CD8-positive, alpha-beta memory T cell (primary cell): ENCODE measurements around the gene REV3L. TPM values are rescaled to one million over a fixed set of nuclear protein-coding genes. Genes with fewer than 3 reads are reported as not detected.
A peak's percentile ranks its signal among the peaks of the same experiment; 100 is the strongest.
"Not testable (repeated sequence)": the region's sequence is repeated elsewhere in the genome, so short reads cannot be mapped to it uniquely, and the experiment has no call there.

Source experiments
- CTCF ChIA-PET: fragments of 350-600 bp; sonication (Branson Sonifier 250); formaldehyde crosslinking; loops from one replicate; lab custom pipeline; 2021; ENCODE audit warnings: antibody characterized with exemption; lab: Charles Lee
- POLR2A ChIA-PET: fragments of 350-600 bp; sonication (Branson Sonifier 250); formaldehyde crosslinking; loops from one replicate; lab custom pipeline; 2021; ENCODE audit warnings: antibody characterized with exemption; lab: Charles Lee
- DNase-seq, 5 donors: peaks; one replicate each; pipeline versions ENCODE4 v3.0.0 to v3.0.0-alpha.2; 2020 to 2022; ENCODE audit warnings: mixed read lengths in 1 of 5
- H3K27ac ChIP-seq: one replicate; pipeline ENCODE4 v1.7.0; 2013; ENCODE audit warnings: low read depth, mild to moderate bottlenecking, low read length, moderate library complexity
- H3K27me3 ChIP-seq: 2 replicates; pipeline ENCODE4 v1.7.0; 2013; ENCODE audit warnings: low read length, mild to moderate bottlenecking; ENCODE audit not compliant: insufficient read depth, poor library complexity, severe bottlenecking
- H3K36me3 ChIP-seq: 2 replicates; pipeline ENCODE4 v1.7.0; 2013; ENCODE audit warnings: mild to moderate bottlenecking, low read length, moderate library complexity; ENCODE audit not compliant: insufficient read depth
- H3K4me1 ChIP-seq: 2 replicates; pipeline ENCODE4 v1.7.0; 2013; ENCODE audit warnings: mild to moderate bottlenecking, low read length, moderate library complexity; ENCODE audit not compliant: insufficient read depth
- H3K4me3 ChIP-seq: 2 replicates; pipeline ENCODE4 v1.7.0; 2013; ENCODE audit warnings: mild to moderate bottlenecking, low read length
- H3K9me3 ChIP-seq: 2 replicates; pipeline ENCODE4 v1.7.0; 2013; ENCODE audit warnings: mild to moderate bottlenecking, low read length
- H3K27ac Mint-ChIP-seq, 8 donors: one replicate each; pipeline ENCODE4 v1.8.0; 2020 to 2021; ENCODE audit warnings: mixed read lengths in 8 of 8, mild to moderate bottlenecking in 6 of 8, inconsistent platforms in 3 of 8, moderate library complexity in 3 of 8
- H3K27me3 Mint-ChIP-seq, 2 donors: one replicate each; pipeline ENCODE4 v1.8.0; 2020 to 2021; ENCODE audit warnings: mixed read lengths in 2 of 2, mild to moderate bottlenecking in 1 of 2, moderate library complexity in 1 of 2
- H3K36me3 Mint-ChIP-seq, 3 donors: one replicate each; pipeline ENCODE4 v1.8.0; 2020 to 2021; ENCODE audit warnings: mixed read lengths in 3 of 3, inconsistent platforms in 1 of 3, mild to moderate bottlenecking in 1 of 3
- H3K4me1 Mint-ChIP-seq, 3 donors: one replicate each; pipeline ENCODE4 v1.8.0; 2020 to 2021; ENCODE audit warnings: mixed read lengths in 3 of 3, inconsistent platforms in 1 of 3, mild to moderate bottlenecking in 1 of 3
- H3K4me3 Mint-ChIP-seq, 7 donors: one replicate each; pipeline ENCODE4 v1.8.0; 2020 to 2021; ENCODE audit warnings: mixed read lengths in 7 of 7, mild to moderate bottlenecking in 6 of 7, moderate library complexity in 4 of 7, inconsistent platforms in 2 of 7
- H3K9me3 Mint-ChIP-seq, 5 donors: one replicate each; pipeline ENCODE4 v1.8.0; 2020 to 2022; ENCODE audit warnings: mixed read lengths in 5 of 5, mild to moderate bottlenecking in 3 of 5, moderate library complexity in 2 of 5, inconsistent platforms in 1 of 5
- polyA plus RNA-seq: library from polyadenylated mRNA; unstranded; fragments of 300-500 nt; fragmentation: Illumina TruSeq; gene quantifications from one replicate; pipeline ENCODE4 v1.2.3, GENCODE V29; 2021
- total RNA-seq, 2 experiments: library from RNA; stranded (reverse); gene quantifications; one replicate each; pipeline ENCODE4 v1.2.3, GENCODE V29; 2021

REV3L gene
- total and polyA plus RNA-seq, 3 experiments from 2014 or later: 16.5 to 27.0 (median 20.8) TPM

DNA sequence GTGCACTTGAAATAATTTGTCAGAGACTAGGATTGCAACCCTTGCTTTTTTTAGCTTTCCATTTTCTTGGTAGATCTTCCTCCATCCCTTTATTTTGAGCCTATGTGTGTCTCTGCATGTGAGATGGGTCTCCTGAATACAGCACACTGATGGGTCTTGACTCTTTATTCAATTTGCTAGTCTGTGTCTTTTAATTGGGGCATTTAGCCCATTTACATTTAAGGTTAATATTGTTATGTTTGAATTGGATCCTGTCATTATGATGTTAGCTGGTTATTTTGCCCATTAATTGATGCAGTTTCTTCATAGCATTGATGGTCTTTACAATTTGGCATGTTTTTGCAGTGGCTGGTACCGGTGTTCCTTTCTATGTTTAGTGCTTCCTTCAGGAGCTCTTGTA is 22.5 kb upstream of the REV3L start:
- H3K9me3 Mint-ChIP-seq, H3K36me3 Mint-ChIP-seq, H3K4me1 Mint-ChIP-seq, H3K27ac ChIP-seq, H3K27me3 ChIP-seq, H3K4me1 ChIP-seq, H3K4me3 Mint-ChIP-seq, H3K4me3 ChIP-seq, H3K36me3 ChIP-seq, CTCF ChIA-PET, H3K9me3 ChIP-seq, H3K27me3 Mint-ChIP-seq, DNase-seq, H3K27ac Mint-ChIP-seq, POLR2A ChIA-PET: not testable (repeated sequence)

DNA sequence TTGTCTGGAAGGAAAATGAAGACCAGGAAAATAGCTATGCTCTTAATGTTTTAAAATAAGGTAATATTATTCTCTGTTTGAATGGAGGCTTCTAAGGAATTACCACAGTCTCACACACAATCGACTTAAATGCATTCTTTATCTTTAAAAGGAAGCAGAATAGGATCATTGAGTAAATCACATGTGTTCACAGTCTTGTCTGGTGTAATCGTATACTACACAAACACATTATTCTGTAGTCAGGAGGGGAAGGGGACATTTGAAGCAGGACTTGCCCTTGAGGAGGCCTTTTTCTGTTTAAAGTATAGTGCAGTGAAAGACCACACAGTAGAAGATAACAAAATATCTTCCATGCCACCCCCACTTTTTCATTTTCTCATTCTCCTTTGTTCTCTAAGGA is 20.6 kb upstream of the REV3L start:
- Histone ChIP-seq H3K9me3 (no peaks in the 10 kb centered on the region), H3K4me1 (no peaks in the 10 kb centered on the region), H3K27me3 (no peaks in the 10 kb centered on the region), H3K4me3 (no peak overlapping the region), H3K36me3 (no peaks in the 10 kb centered on the region), H3K27ac (no peak overlapping the region)
- CTCF ChIA-PET: no interaction called here
- peaks cover 0 to 4% (median 0%) of the 10 kb centered on the region in 5 donors for H3K9me3 Mint-ChIP-seq
- peaks cover 0 to 18% (median 1%) of the 10 kb centered on the region in 3 donors for H3K4me1 Mint-ChIP-seq
- POLR2A ChIA-PET: no interaction called here
- no peak overlapping the region for H3K27ac Mint-ChIP-seq
- DNase-seq: no peak
- H3K27me3 Mint-ChIP-seq: no peaks in the 10 kb centered on the region
- H3K4me3 Mint-ChIP-seq: no peak overlapping the region
- peaks cover 4 to 11% (median 5%) of the 10 kb centered on the region in 3 donors for H3K36me3 Mint-ChIP-seq

DNA sequence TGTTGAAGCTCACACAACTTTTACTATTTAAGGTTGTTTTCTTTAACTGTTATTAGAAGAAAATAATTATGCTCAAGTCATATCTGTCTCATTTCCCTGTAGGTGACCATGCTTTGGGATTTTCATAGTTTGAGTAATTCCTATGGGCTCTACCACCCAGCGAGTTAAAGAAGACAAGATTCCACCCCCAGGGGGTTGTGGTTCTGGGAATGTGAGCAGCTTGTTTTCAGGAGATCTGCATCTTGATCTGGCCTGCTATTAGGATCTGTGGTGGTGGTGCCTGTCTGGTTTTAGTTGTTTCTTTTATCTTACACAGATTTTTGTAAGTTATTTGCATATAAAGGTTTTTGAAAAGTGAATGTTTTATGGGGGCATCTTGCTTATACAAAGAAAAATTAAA is 20.2 kb upstream of the REV3L start:
- no peaks in the 10 kb centered on the region for H3K27me3 Mint-ChIP-seq
- H3K4me3 Mint-ChIP-seq: no peak overlapping the region
- CTCF ChIA-PET: no interaction called here
- H3K36me3 ChIP-seq: no peaks in the 10 kb centered on the region
- POLR2A ChIA-PET: no interaction called here
- H3K27ac Mint-ChIP-seq: no peak overlapping the region
- no peak for DNase-seq
- H3K4me1 ChIP-seq: no peaks in the 10 kb centered on the region
- H3K9me3 ChIP-seq: no peaks in the 10 kb centered on the region
- H3K27me3 ChIP-seq: no peaks in the 10 kb centered on the region
- H3K4me3 ChIP-seq: no peak overlapping the region
- no peak overlapping the region for H3K27ac ChIP-seq
- H3K9me3 Mint-ChIP-seq: peaks cover 0 to 4% (median 0%) of the 10 kb centered on the region in 5 donors
- peaks cover 0 to 20% (median 1%) of the 10 kb centered on the region in 3 donors for H3K4me1 Mint-ChIP-seq
- H3K36me3 Mint-ChIP-seq: peaks cover 4 to 11% (median 5%) of the 10 kb centered on the region in 3 donors

DNA sequence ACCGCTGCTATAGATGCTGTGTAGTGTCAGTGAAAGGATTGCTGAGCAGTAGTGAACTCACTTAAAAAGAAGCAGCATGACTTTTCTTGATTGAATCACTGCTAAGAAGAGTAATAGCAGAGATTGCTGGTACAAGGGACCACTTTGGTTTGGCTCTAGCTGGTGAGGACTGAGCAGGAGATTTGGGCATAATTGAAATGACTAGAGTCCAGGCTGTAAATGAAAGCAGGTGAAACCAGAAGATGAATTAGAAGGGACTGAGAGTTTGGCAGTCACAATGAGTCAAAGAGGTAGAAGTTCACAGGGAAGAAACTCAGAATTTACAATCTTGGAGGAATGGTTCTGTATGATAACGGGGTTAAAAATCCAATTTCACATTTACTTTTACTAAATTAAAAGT is 19.1 kb upstream of the REV3L start:
- ChIA-PET POLR2A (no interaction called here), CTCF (no interaction called here)
- Histone ChIP-seq H3K27ac (no peak overlapping the region), H3K4me1 (no peaks in the 10 kb centered on the region), H3K4me3 (no peak overlapping the region), H3K27me3 (no peaks in the 10 kb centered on the region), H3K9me3 (no peaks in the 10 kb centered on the region), H3K36me3 (no peaks in the 10 kb centered on the region)
- Mint-ChIP-seq H3K36me3 (peaks cover 5 to 11% (median 5%) of the 10 kb centered on the region in 3 donors), H3K27me3 (no peaks in the 10 kb centered on the region), H3K4me1 (peaks cover 0 to 20% (median 1%) of the 10 kb centered on the region in 3 donors), H3K4me3 (no peak overlapping the region), H3K27ac (peak overlapping the region in 2 of 8 donors; percentile 3 to 7), H3K9me3 (peaks cover 0 to 4% (median 0%) of the 10 kb centered on the region in 5 donors)
- no peak for DNase-seq

DNA sequence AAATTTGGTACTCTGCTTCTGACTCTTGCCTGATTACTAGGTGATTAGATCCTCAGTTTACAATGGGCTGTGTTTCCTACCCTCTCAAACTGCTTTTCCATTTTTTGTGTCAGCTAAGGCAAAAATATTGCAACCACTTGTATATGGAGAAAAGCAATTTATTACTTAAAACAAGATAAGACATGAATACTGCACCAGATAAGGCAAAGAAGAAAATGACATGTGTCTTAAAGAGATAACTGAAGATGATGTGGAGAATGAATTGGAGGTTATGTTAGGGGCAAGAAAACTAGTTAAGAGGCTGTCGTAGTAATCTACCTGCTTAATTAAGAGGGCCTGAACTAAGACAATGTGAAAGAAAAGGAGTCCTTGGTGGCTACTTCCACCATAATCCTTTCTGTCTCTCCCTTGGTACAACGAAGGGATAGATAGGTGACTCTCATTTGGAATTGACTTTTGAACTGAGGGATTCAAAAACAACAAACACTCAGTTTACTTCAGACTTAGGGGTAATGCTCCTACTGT is 16.3 kb upstream of the REV3L start:
- DNase-seq: no peak
- H3K9me3 Mint-ChIP-seq: no peaks in the 10 kb centered on the region
- ChIA-PET POLR2A (no interaction called here), CTCF (interaction anchor here (1.0 kb wide), 1 partner anchor 240 kb away, joined by 3 read pairs; a partner anchor contains a TSS)
- no peaks in the 10 kb centered on the region for H3K27me3 Mint-ChIP-seq
- H3K9me3 ChIP-seq: no peaks in the 10 kb centered on the region
- H3K4me3 Mint-ChIP-seq: no peak overlapping the region
- peaks cover 0 to 11% (median 3%) of the 10 kb centered on the region in 3 donors for H3K36me3 Mint-ChIP-seq
- H3K27ac ChIP-seq: no peak overlapping the region
- no peaks in the 10 kb centered on the region for H3K36me3 ChIP-seq
- H3K27me3 ChIP-seq: no peaks in the 10 kb centered on the region
- no peak overlapping the region for H3K27ac Mint-ChIP-seq
- no peaks in the 10 kb centered on the region for H3K4me1 ChIP-seq
- H3K4me3 ChIP-seq: no peak overlapping the region
- peaks cover 0 to 19% (median 1%) of the 10 kb centered on the region in 3 donors for H3K4me1 Mint-ChIP-seq

DNA sequence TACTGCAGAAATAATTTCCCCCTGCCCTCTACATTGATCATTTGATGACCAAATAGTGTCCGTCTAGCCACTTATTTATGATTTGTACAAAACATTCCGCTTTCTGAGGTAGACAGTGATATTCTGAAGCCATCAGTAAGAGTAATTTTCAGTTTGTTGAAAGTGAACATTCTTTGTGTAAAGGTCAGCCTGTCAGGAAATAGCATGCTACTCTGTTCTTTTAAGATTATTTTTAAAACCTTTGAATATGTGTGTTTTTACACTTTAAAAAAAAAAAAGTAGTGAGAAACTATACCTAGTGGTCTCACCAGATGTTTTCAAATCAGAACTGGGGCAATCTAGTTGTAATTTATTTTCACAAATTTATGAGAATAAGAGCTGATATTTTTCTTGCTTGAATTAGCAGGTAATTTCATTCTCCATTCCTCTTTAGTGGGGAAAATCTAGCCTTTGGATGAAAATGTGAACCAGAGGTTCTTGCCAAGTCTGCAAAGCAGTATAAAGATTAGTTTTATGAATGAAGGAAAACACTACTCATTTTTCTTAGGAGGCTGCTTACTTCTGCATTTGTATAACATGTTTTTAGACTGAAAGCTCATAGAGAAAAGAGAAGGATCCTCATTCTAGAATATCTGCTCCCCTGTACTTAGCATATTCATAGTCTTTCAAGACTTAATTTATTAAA is 12.1 kb upstream of the REV3L start:
- POLR2A ChIA-PET: no interaction called here
- CTCF ChIA-PET: no interaction called here
- Mint-ChIP-seq H3K4me3 (no peak overlapping the region), H3K27ac (no peak overlapping the region), H3K9me3 (no peaks in the 10 kb centered on the region), H3K4me1 (peaks cover 1 to 23% (median 4%) of the 10 kb centered on the region in 3 donors), H3K36me3 (peaks cover 0 to 4% (median 4%) of the 10 kb centered on the region in 3 donors), H3K27me3 (no peaks in the 10 kb centered on the region)
- DNase-seq: no peak
- H3K36me3 ChIP-seq: no peaks in the 10 kb centered on the region
- no peaks in the 10 kb centered on the region for H3K27me3 ChIP-seq
- no peaks in the 10 kb centered on the region for H3K9me3 ChIP-seq
- no peak overlapping the region for H3K4me3 ChIP-seq
- H3K27ac ChIP-seq: no peak overlapping the region
- no peaks in the 10 kb centered on the region for H3K4me1 ChIP-seq

DNA sequence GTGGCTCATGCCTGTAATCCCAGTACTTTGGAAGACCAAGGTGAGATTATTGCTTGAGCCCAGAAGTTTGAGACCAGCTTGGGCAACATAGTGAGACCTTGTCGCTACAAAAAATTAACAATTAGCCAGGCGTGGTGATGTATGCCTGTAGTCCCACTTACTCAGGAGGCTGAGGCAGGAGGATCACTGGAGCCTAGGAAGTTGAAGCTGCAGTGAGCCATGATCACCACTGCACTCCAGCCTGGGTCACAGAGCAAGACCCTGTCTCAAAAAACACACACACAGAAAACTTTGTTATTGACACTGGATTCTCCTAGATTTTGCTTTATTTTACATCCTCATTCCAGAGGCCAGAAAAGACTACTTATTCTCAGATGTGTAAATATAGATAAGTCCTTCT is 9.5 kb upstream of the REV3L start:
- Mint-ChIP-seq H3K36me3 (peaks cover 0 to 3% (median 1%) of the 10 kb centered on the region in 3 donors), H3K27ac (no peak overlapping the region), H3K27me3 (no peaks in the 10 kb centered on the region), H3K4me1 (peaks cover 7 to 27% (median 13%) of the 10 kb centered on the region in 3 donors), H3K9me3 (no peaks in the 10 kb centered on the region), H3K4me3 (no peak overlapping the region)
- Histone ChIP-seq H3K27me3 (no peaks in the 10 kb centered on the region), H3K4me3 (no peak overlapping the region), H3K27ac (no peak overlapping the region), H3K4me1 (peaks cover 11% of the 10 kb centered on the region), H3K36me3 (no peaks in the 10 kb centered on the region), H3K9me3 (no peaks in the 10 kb centered on the region)
- ChIA-PET CTCF (interaction anchor here (0.8 kb wide), 1 partner anchor 233 kb away, joined by 4 read pairs; a partner anchor contains a TSS), POLR2A (no interaction called here)
- no peak for DNase-seq

DNA sequence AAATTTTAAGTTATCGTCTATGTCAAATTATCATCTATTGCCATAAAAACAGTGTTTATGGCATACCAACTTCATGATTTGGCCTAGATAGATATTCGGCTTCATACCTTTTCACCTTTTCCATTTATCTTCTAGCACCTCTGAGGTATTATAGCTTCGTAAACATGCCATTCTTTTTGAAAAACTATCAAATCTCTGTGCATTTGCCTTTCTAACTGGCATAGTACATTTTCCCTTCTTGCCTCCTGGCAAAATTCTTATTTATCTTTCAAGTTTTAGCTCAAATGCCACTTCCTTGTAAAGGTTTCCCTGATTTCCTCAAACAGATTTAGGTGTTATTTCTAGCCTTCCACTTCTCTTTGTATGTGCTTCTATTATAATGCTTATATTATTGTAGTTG is 7.0 kb upstream of the REV3L start:
- Mint-ChIP-seq H3K9me3 (no peaks in the 10 kb centered on the region), H3K27ac (peak overlapping the region in 1 of 8 donors; percentile 73), H3K4me1 (peaks cover 19 to 47% (median 31%) of the 10 kb centered on the region in 3 donors), H3K4me3 (peak overlapping the region in 1 of 7 donors; percentile 30), H3K36me3 (peaks cover 0 to 3% (median 1%) of the 10 kb centered on the region in 3 donors), H3K27me3 (no peaks in the 10 kb centered on the region)
- H3K36me3 ChIP-seq: no peaks in the 10 kb centered on the region
- DNase-seq: no peak
- H3K27ac ChIP-seq: no peak overlapping the region
- no peaks in the 10 kb centered on the region for H3K9me3 ChIP-seq
- POLR2A ChIA-PET: interaction anchor here (0.6 to 0.7 kb wide), 3 partner anchors 37 to 161 kb away, joined by 3 to 14 read pairs (median 3); no protein-coding TSS in a partner anchor
- H3K4me1 ChIP-seq: peaks cover 17% of the 10 kb centered on the region
- H3K4me3 ChIP-seq: no peak overlapping the region
- CTCF ChIA-PET: no interaction called here
- H3K27me3 ChIP-seq: no peaks in the 10 kb centered on the region
